ENCODE measurements around the gene AKAP6.
A peak's percentile ranks its signal among the peaks of the same experiment; 100 is the strongest.

Gene AKAP6

DNA sequence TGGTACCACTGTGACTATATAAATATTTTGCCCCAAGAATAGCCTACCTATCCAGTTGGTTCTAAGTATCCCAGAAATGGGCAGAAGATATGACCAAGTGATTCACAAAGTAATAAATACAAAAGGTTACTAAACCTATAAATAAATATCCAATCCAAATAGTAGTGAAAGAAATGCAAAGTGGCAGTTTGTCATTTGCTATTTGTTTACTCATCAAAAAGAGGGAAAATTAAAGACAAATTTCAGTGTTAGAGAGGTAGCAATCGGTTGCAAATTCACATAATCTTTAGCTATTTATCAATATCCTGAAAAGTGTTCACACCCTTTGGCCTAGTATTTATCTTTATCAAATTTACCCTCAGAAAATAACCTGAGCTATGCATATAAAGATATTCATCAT is 473.2 kb downstream of the AKAP6 start:
- DNase-seq (ENCODE audit: low read depth): no peak
- TF ChIP-seq, protein P1, sequence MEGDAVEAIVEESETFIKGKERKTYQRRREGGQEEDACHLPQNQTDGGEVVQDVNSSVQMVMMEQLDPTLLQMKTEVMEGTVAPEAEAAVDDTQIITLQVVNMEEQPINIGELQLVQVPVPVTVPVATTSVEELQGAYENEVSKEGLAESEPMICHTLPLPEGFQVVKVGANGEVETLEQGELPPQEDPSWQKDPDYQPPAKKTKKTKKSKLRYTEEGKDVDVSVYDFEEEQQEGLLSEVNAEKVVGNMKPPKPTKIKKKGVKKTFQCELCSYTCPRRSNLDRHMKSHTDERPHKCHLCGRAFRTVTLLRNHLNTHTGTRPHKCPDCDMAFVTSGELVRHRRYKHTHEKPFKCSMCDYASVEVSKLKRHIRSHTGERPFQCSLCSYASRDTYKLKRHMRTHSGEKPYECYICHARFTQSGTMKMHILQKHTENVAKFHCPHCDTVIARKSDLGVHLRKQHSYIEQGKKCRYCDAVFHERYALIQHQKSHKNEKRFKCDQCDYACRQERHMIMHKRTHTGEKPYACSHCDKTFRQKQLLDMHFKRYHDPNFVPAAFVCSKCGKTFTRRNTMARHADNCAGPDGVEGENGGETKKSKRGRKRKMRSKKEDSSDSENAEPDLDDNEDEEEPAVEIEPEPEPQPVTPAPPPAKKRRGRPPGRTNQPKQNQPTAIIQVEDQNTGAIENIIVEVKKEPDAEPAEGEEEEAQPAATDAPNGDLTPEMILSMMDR (conservative IDR thresholded peaks at IDR 0.05; ENCODE audit: low read depth, low read length): no peak

DNA sequence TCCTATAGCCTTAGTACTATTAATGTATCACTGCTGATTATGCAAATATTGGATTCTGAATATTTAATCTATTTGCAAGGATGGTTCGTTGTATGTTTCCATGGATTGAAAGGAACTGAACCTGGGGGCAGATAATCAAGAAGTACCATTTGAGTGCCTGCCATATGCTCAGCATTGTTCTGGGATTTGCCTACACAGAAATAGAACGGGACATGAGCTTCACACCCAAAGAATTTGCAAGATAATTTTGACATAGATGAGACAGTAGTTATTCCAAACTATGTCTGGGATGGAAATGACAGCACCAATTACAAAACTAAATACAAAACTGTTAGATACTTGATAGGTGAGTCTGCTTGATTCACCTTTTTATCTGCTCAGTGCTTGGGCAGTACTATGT is 476.9 kb downstream of the AKAP6 start:
- TF ChIP-seq, protein P1 (conservative IDR thresholded peaks at IDR 0.05; ENCODE audit: low read depth, low read length): no peak
- no peak for DNase-seq (ENCODE audit: low read depth)
- no peak overlapping the region for H3K4me3 ChIP-seq (ENCODE audit: low read depth, low read length)

More for the DNA sequence above, 473.2 kb downstream of the AKAP6 start:
- H3K4me3 ChIP-seq (ENCODE audit: low read depth, low read length): no peak overlapping the region

DNA sequence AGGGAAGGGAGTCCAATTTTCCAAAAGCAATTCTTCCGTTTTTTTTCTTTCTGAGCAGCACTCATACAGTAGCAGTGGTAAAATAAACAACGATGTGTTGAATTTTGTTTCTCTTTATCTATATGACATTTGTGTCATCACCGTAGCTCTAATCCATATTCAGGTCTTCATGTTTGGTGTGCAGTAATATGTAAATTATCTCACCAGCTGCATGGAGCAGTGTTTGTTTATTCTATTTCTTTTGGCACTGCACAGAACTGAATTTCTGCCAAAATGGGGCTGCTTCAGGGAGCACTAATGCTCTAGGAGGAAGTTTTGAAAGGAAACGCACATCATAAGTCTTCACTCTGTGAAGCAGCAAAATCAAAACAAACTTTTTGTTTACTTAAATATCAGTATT is 479.5 kb downstream of the AKAP6 start:
- H3K4me3 ChIP-seq (ENCODE audit: low read depth, low read length): no peak overlapping the region
- TF ChIP-seq, protein P1 (conservative IDR thresholded peaks at IDR 0.05; ENCODE audit: low read depth, low read length): no peak
- peak; percentile 80 for DNase-seq (ENCODE audit: low read depth)

DNA sequence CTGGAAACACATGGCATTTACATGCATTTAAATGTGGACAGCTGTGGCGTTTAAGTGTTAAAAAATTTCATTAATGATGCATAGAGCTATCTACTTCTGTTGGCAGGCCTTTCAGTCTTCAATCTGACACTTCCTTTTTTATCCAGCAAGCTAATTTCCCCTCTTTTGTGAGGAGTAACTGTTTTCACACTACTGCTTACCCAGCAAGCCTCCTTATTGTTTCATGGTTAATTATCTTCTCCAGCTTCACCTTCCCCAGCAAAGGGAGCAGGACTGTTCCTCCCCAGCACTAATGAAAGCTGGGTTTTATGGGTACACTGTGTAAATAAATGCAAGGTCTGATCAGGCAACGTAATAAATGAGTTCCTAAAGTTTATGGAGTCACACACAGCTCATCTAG is 480.2 kb downstream of the AKAP6 start:
- H3K4me3 ChIP-seq (ENCODE audit: low read depth, low read length): no peak overlapping the region
- TF ChIP-seq, protein P1 (conservative IDR thresholded peaks at IDR 0.05; ENCODE audit: low read depth, low read length): no peak
- no peak for DNase-seq (ENCODE audit: low read depth)

DNA sequence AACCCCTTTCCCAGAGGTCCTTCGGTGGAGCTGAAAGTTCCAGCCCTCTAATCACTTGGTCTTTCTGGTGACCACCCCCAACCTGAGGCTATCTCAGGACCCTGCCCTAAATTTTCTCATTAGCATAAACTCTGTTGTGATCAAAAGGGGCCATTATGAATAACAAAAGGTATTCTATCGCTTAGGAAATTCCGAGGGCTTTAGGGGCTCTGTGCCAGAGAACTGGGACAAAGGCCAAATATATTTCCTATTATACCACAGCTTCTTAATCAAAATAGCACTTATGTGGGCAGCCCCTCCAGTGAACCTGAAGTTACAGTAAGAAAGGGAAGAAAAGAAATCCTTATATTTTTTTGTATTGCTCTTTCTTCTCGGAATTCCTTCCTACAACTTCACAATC is 484.3 kb downstream of the AKAP6 start:
- TF ChIP-seq, protein P1 (conservative IDR thresholded peaks at IDR 0.05; ENCODE audit: low read depth, low read length): no peak
- no peak overlapping the region for H3K4me3 ChIP-seq (ENCODE audit: low read depth, low read length)
- no peak for DNase-seq (ENCODE audit: low read depth)

DNA sequence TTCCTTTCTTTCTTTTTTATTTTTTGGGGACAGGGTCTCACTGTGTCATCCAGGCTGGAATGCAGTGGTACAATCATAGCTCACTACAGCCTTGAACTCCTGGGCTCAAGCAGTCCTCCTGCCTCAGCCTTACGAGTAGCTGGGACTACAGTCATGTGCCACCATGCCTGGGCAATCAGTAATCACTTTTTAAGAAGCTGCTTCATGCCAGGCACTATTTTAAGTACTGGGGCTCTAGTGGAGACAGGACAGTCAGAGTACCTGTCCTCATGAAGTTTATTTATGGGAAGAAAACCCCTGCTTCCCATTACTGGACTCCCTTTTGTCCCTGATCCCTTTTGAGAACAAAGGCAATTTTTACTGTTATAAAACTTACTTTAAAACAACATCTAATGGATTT is 485.6 kb downstream of the AKAP6 start:
- no peak overlapping the region for H3K4me3 ChIP-seq (ENCODE audit: low read depth, low read length)
- TF ChIP-seq, protein P1 (conservative IDR thresholded peaks at IDR 0.05; ENCODE audit: low read depth, low read length): no peak
- no peak for DNase-seq (ENCODE audit: low read depth)

DNA sequence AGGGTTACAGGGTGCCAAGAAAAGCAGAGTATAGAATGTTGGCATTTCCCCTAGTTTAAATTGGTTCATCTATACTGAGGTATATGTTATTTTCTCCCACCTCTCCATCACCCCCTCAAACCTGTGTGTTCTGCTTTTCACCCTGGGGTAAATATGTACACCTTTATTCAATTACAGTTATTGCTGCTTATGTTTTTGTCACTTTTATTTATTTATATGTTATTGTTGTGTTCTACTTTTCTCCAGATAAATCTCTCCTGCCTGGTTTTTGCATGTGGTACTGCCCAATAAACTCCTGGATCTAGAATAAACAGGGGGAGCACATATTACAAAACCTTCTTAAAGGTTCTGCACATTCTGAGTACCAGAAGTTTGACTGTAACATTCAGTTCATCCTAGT is 487.5 kb downstream of the AKAP6 start:
- TF ChIP-seq, protein P1 (conservative IDR thresholded peaks at IDR 0.05; ENCODE audit: low read depth, low read length): no peak
- H3K4me3 ChIP-seq (ENCODE audit: low read depth, low read length): no peak overlapping the region
- DNase-seq (ENCODE audit: low read depth): no peak

Measured in choroid plexus epithelial cell (primary cell).